GM12872 (cell line): ENCODE data around the gene GALNT14.

Experiments used
- TF ChIP-seq, protein P1 (sequence below): IDR thresholded peaks from 3 replicates; pipeline ENCODE4 v1.5.1; 2011; ENCODE audit warnings: low read depth, mild to moderate bottlenecking, low read length, moderate library complexity; ENCODE audit not compliant: insufficient read depth

The GALNT14 gene

GRCh38 chr2:30986231-30986580 lies 152.0 kb downstream of the GALNT14 start:
- TF ChIP-seq, protein P1, sequence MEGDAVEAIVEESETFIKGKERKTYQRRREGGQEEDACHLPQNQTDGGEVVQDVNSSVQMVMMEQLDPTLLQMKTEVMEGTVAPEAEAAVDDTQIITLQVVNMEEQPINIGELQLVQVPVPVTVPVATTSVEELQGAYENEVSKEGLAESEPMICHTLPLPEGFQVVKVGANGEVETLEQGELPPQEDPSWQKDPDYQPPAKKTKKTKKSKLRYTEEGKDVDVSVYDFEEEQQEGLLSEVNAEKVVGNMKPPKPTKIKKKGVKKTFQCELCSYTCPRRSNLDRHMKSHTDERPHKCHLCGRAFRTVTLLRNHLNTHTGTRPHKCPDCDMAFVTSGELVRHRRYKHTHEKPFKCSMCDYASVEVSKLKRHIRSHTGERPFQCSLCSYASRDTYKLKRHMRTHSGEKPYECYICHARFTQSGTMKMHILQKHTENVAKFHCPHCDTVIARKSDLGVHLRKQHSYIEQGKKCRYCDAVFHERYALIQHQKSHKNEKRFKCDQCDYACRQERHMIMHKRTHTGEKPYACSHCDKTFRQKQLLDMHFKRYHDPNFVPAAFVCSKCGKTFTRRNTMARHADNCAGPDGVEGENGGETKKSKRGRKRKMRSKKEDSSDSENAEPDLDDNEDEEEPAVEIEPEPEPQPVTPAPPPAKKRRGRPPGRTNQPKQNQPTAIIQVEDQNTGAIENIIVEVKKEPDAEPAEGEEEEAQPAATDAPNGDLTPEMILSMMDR: no peak

GRCh38 chr2:30985493-30986230 lies 152.6 kb downstream of the GALNT14 start:
- TF ChIP-seq, protein P1: no peak

DNA sequence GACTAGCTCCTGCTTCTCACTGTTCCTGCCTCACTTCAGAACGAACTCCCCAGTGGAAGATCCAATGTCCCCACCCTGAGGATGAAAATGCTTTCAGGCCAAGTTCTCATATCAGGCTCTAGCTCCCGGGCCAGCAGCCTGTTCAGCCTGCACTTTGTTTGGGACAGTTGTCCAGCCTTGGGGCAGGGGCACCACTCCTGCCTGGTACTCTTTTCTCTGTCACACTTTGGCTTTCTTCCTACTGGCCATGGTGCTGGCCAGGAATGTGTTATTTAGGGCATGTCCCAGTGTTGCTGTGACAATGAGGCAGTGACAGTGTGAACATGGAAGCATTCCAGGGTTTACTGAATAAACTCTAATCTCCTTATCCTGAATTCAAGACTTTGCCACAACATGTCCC lies 154.1 kb downstream of the GALNT14 start:
- TF ChIP-seq, protein P1: no peak

- TF ChIP-seq, protein P1: no peak
These were observed 156.7 kb downstream of the GALNT14 start for GRCh38 chr2:30981510-30981909.

DNA sequence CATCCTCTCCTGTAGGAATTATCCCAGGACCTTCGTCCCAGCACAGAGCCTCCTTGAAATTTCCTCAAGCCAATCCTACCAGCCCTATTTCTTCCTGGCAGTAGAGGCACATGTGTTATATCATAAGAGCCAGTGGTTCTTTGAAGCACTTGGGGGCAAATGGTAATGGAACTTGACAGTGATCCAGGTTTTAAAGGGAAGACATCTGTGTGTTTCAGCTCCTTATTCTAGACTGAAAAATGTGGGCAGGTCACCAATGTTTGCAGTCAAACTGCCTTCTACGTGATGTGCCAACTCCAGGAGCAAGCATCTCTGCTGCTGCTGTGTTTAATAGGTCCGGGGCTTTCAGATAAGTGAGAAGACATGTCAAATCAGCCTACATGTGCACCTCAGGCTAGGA lies 157.1 kb downstream of the GALNT14 start:
- TF ChIP-seq, protein P1: no peak

DNA sequence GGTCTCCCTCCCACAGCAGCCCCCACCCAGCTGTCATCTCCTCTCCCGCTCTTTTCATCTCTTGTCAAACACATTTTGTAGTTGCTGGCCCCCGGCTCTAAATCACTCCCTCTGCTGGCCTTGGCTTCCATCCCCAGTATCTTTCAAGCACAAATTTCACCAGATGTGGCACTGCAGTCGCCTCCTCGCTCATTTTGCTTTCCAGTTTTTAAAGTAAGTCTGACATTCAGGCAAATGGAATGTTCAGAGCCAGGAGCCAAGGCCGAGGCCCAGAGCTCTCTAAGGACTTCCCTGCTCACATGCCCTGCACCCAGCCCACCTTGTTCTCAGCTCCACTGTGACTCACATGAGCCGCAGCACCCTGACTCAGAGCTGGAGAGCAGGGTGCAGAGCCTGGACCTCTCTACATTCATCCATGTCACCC lies 158.4 kb downstream of the GALNT14 start:
- TF ChIP-seq, protein P1: no peak

DNA sequence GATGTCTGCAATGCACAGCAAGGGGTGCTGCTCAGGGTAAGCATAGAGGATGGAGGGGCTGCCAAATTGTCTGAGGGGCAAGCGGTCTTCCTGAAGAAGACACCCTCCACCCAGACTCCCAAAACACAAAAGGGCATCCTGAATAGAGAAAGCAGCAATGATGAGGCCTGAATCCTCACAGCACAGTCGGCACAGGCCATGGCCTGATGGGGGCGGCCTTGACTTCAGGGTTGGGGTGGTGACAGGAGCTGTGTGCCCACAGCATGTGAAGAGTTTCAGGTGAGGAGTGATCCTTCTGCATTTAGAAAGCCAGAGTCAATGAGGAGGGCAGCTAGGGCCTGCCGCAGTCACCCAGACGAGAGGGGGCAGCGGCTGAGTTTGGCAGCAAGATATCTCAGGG lies 159.4 kb downstream of the GALNT14 start:
- TF ChIP-seq, protein P1: no peak
